ENCODE measurements around the gene C16orf96.

C16orf96 gene

DNA sequence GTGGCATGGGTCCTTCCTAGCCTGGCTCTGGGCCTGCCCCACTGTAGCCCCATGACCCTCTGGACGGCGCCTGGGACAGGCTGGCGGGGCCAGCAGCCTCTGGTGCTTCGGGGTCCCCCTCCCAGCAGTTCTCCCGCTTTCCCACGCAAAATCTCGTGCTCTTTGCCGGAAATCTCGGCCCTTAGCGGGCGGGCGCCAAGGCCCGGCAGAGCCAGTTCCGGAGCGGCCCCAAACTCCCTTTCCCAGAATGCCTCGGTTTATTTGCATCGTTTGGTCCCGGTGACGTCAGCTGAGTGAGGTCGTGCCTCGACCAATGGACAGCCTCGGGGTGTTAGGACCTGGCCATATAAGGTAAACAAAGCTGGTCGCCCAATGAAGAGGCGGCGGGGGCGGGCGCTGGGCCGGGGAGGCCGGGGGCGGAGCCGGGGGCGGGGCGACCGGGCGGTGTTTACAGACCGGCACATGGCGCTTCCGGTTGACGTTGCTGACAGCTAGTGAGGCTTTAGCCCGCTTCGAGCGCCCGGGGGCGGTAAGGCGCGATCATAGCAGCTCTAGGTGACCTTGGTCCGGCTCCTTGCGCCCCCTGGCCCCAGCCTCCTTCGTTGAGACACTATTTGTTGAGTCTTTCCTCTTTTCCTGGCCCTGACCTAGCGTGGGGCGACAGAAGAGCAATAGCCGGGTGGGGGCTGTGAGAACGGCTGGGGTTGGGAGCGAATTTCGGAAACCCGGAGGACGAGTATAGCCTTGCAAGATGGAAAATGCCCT lies 60.1 kb downstream of the C16orf96 start:
- peak; percentile 95 for DNase-seq (ENCODE audit: low read depth)

DNA sequence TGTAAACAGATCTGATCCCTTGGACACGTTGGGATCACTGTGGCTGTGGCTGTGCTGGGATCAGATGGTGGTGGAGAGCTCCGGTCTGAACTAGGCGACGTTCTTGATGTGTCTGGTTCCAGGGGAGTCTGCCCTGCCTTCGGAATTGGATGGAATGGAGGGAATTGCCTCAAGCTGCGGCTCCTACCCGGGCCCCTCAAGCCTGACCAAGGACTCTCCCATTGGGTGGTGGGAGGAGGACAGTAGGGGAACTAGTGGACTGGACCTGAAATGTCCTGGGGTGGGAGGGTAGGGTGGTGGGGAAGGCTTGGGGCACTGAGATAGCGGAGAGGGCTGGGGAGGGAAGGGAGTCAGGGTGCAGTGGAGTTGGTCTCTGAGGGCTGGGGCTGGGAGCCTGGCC lies 61.7 kb downstream of the C16orf96 start:
- no peak for DNase-seq (ENCODE audit: low read depth)

DNA sequence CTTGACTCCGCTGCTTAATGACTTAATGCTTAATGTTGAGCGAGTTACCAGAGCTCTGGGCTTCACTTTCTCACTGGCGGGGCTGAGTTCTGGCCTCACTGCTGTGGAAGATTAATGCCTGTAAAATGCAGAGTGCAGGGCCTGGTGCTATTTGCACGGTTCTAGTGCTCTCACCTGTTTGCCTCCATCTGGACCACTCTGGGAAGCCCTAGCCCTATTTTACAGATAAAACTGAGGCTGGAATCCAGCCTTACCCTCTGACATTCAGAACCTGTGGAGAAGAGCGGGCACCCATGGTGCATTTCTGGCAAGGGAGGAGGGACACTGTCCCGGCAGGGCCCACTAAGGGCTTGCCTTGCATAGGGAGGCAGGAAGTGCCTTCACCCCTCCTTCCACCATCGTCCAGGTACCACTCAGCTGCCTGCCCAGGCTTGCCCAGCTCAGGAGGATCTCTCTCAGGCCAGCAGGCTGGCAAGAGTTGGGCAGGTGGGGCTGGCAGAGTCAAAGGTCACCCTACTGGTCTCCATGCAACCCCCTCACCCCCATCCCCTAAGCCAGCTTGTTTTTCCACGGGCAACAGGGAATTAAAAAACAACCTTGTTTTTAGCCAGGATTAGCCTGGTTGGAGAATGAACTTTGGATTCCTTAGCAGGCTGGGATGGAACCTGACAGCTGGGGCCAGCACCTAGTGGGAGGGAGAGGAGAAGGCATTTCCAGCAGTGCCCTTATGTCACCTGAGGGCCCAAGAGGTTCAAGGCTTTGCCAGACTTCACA lies 62.7 kb downstream of the C16orf96 start:
- no peak for DNase-seq (ENCODE audit: low read depth)

DNA sequence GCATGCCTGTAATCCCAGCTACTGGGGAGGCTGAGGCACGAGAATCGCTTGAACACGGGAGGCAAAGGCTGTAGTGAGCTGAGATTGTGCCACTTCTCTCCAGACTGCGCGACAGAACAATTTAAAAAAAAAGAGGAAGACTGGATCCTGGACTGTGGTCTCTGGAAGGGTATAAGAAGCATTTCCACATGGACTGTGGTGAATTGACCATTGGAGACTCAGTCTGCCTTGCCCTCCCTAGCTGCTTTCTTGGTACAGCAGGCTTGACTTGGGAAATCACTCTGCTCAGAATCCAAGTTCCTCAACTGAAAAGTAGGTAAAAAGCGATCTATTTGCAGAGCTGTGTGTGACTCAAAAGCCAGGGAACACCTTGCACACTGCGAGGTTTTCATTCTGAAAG lies 67.5 kb downstream of the C16orf96 start:
- no peak for DNase-seq (ENCODE audit: low read depth)

DNA sequence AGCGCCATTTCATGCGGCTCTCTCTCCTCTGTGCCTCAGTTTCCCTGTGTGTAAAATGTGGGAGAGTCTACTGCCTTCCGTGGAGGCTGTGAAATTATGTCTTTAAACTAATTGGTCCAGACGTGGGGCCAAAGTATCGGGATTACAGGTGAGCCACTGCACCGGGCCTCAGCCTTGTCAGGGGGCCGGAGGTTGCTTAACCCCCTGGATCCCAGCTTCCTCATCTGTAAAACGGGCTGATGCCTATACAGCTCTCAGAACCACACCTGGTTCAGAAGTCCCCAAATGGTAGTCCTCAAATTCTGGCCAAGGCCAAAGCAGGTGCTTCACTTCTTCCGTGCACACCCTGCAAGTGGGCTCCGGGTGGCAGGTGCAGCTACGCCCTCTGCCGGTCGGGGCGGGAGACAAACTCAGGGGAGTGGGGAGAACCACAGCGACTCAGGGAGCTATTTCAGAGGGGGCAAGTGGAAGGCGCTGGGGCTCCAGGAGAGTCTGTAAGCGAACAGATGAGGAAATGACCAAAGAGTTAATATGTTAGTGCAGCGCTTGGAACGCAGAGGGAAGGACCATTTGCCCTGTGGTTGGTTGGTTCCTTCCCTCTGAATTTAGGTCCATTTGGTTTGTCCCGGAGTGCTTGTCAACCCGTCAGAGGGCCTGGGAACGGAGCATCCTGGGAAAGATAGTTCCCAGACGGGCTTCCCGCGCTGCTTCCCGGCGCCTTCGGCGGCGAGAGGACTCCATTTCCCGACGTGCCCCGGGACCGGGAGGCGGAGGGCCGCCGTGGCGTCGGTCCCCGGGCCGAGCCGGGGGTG lies 68.1 kb downstream of the C16orf96 start, which contains the start of gene MGRN1:
Gene MGRN1 (plus strand): TSS at position 812 of the 812 bp plus-strand sequence. CDS start 135 bp downstream, outside the sequence.
- DNase-seq (ENCODE audit: low read depth): peak; percentile 80

DNA sequence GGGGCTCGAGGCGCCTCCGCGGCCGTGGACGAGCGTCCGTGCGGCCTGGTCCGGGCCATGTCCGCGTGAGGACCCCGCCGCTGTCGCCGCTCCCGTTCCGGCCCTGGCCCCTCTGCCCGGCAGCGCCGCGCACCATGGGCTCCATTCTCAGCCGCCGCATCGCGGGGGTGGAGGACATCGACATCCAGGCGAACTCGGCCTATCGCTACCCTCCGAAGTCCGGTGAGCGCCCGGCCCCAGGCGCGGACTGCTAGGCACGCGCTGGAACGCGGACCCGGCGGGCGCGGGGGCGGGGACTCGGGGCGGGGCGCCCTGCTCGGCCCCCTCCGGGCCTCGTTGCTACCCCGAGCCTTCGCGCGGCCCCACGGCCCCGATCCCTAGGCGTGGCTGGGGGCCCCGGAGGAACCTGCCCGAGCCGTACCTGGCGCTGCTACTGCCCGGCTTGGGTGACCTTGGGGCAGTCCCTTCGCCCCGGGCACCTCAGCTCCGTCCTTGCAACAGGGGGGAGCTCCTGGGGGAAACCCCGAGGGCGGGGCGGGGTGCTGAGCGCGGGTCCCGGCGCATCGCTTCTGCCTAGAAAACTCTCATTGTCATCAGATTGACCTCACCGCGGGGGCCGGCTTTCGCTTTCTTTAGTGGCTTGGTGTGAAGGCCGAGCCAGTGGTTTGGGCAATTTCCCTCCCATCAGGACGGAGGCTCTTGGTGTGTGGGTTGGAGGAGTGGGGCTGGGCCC lies 68.9 kb downstream of the C16orf96 start:
- peak; percentile 61 for DNase-seq (ENCODE audit: low read depth)

DNA sequence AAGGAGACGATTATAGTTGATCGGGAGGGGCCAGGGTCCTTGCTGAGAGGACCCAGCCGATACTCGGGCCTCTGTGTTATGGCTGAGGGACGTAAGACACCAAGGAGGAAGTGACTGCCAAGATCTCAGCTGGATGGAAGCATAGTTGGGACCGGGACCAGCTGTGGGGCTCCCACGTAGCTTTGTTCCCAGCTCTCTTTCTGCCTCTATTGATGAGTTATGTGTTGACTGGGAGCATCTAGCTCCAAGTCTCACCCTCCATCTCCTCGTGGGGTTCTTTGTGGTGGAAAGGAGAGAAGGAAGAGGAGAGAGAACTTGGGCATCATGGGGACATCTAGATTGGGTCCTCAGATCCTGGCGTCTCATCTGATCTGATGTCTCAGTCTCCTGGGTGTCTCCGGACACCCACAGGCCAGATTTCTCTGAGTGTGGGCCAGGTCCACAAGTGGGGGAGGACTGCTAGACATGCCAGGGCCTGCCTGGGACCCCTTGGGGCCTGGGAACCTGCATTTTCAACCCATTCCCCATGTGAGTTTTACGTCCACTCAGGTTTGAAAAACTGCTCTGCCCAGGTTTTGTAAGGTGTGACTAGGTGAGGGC lies 69.5 kb downstream of the C16orf96 start:
- no peak for DNase-seq (ENCODE audit: low read depth)

DNA sequence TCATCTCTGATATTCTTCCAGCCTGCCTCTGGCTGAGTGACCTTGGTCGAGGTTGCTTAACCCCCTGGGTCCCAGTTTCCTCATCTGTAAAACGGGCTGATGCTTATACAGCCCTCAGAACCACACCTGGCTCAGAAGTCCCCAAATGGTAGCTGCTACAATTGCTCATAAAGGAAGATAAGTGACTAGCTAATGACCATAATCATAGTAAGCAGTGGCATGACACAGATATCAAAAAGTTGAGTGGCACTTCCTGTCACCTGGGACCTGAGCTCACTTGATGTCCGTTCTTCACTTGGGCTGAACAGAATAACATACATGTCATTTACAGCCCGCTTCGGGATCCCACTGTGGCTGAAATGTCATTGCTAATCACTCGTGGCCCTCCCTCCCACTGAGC lies 70.3 kb downstream of the C16orf96 start:
- no peak for DNase-seq (ENCODE audit: low read depth)

DNA sequence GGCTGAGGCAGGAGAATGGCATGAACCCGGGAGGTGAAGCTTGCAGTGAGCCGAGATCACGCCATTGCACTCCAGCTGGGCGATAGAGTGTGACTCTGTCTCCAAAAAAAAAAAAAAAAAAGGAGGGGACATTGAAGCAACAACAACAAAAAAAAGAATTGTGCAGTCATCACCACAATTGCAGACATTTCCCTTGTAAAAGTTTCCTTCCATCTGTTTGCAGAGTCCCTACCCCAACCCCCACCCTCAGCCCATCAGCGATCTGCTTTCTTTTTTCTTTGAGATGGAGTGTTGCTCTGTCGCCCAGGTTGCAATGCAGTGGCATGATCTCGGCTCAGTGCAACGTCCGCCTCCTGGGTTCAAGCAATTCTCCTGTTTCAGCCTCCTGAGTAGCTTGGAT lies 72.1 kb downstream of the C16orf96 start:
- DNase-seq (ENCODE audit: low read depth): no peak

DNA sequence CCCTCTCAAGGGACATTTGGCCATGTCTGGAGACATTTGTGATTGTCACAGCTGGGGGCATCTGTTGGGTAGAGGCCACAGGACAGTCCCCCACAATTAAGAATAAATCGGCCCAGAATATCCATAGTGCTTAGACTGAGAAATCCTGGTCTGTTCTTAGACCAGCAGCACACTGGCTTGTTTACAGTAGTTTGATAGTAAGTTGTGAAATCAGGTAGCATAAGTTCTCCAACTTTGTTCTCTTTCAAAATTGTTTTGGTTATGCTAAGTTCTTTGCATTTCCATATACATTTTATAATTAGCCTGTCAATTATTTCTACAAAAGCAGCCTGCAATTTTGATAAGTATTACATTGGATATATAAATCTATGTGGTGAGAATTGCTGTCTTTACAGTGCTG lies 75.3 kb downstream of the C16orf96 start:
- no peak for DNase-seq (ENCODE audit: low read depth)

DNA sequence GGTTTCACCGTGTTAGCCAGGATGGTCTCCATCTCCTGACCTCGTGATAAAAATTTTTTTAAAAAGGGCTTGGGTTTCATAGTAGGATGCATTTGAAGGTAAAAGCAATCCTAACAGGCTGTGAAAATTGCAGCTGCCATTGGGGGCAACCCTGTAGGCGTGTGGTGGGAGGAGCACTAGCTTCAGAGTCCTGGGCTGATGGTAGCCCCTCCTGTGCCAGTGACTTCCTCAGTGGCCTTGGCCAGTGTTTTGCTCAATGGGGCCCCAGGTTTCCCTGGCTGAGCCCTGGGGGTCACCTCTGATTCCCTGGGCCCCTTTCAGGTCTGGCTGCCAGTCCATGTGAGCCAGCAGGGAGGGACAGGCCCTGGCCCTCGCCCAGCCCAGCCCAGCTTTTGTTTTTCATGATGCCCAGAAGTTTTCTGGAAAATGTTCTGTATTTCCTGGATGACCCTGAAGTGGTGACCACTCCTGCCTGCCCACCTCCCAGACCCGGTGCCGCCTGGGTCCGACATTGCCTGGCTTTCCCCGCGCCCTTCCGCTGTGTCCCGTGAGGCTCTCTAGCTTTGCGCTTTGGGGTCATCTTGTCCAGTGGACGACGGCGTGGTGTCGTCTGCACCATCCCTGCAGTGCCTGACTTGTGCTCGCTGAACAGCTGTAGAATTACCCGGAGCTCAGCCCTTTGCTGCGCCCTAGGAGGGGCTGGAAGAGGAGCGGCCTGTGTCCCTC lies 77.9 kb downstream of the C16orf96 start:
- no peak for DNase-seq (ENCODE audit: low read depth)

DNA sequence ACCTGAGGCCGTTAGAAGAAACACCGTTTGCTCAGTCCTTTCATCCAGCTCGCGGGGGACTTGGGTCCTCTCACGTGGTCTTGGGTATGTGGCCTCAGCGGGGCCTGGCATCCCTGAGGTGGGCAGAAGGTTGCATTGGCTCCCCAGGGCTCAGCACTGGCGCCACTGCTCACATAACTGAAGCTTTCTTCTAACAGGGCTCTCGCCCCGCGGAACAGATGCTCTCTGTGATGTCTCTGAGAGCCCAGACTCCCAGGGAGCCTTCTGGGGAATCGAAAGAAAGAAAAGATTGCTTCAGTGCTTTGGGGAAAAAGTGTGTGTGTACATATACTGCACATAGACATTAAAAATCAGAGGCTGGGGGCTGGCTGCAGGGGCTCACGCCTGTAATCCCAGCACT lies 78.6 kb downstream of the C16orf96 start:
- no peak for DNase-seq (ENCODE audit: low read depth)

DNA sequence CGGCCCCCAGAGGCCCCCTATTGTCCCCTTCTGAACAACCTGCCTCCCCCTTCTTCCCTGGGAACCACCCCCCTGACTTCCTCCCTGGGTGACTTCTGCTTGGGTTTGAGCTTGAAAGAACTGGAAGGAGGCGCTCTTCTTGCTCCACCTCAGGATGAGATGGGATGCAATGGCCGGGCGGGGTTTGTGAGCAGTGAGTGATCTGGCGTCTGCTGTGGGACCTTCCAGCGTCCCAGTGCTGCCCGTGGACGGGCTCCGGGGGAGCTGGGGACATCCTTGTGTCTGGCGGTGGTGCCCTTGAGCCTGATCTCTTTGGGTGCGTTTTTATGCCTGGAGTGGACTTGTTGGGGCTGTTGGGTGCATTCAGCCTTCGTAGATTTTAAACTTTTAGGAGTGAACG lies 80.1 kb downstream of the C16orf96 start:
- no peak for DNase-seq (ENCODE audit: low read depth)

DNA sequence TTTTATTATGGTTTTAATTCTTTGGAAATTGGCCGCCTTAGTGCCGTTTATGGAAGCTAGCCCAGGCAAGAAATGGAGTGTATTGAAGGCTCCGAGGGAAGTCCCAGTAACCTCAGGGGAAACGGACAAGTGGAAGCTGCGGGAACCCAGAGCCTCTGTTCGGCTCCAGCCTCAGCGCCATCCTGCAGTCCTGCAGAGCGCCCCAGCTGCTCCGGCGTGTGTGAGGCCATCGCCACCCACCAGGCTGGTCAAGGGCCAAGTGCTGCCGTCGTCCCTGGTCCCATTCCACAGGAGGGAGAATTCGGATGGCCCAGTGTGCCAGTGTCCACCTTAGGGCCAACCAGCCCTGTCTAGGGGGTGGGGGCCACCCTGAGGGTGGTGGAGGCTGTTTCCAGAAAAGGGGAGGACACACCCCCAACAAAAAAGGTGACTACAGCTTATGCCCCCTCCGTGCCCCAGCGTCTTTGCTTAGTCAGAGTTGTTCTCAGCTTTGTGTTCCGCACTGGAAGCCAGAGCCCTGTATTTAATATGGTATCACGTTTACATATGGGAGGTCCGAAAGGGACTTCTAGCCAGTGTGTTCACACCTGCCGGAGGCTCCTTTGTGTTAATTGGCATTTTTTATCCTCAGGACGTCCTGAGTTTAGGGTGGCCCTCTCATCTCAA lies 81.5 kb downstream of the C16orf96 start:
- DNase-seq (ENCODE audit: low read depth): no peak

DNA sequence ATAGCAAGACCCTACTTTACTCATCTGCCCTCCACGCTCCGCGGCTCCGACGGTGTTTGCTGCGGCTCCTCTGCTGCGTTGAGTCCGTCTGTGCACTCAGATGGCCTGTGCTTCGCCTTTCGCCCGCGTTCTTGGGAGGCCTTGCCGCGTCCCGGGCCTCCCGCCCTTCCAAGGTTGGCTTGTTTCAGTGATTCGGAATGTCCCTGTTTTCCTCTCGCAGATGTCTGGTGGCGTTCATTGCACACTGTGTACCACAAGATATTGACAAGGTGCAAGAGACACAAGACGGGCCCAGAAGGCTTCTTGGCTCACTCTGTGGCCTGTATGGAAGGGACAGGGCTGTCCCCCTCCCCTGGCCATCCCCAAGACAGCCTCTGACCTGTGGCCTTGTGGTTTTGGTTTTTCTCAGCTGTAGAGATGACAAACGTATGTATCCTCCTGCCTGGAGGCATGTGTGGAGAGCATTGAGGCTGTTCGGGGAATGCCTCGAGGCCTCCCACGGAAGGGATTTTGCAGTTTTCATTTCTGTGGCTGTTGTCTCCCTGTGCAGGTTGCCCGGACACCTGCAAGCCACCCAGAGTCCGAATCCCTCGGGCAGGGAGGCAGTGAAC lies 83.9 kb downstream of the C16orf96 start:
- no peak for DNase-seq (ENCODE audit: low read depth)

DNA sequence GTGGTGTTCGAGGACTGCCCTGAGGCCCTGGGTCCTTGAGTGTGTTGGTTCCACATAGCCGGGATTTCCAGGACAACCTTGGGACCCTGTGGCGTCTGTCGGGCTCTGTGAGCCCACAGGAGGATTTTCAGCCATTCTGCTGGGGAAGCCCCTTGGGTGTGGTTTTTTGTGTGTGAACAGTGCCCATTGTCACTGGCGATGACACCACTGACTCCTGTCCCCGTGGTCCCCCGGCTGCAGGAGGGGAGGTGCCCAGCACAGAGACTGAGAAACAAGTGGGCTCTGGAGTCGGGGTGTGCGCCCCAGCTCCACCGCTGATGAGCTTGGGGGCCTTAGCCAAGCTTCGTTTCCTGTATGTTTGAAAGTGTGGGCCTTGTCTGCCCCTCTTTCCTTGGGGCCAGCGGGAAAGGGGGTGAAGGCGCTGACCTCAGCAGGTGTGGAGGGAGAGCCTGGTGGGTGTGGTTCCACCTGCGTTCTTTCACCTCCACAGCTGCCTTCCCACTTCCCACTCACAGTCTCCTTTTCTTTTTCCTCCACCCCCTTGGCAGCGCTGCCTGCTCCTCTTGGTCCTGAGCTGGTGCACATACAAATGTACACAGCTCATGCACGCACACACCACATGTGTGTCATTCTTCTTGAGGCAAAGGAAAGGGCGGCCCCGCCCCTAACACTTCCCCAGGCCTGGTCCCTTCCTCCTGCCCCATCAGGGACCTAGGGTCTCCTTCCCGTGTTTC lies 84.6 kb downstream of the C16orf96 start:
- no peak for DNase-seq (ENCODE audit: low read depth)

DNA sequence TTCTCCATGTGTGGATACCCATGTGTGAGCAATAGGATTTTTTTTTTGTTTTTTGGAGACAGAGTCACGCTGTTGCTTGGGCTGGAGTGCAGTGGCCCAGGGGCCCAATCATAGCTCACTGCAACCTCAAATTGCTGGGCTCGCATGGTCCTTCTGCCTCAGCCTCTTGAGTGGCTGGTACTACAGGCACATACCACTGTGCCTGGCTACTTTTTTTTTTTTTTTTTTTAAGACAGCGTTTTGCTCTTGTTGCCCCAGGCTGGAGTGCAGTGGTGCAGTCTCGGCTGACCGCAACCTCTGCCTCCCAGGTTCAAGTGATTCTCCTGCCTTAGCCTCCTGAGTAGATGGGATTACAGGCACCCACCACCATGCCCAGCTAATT lies 85.2 kb downstream of the C16orf96 start:
- no peak for DNase-seq (ENCODE audit: low read depth)

DNA sequence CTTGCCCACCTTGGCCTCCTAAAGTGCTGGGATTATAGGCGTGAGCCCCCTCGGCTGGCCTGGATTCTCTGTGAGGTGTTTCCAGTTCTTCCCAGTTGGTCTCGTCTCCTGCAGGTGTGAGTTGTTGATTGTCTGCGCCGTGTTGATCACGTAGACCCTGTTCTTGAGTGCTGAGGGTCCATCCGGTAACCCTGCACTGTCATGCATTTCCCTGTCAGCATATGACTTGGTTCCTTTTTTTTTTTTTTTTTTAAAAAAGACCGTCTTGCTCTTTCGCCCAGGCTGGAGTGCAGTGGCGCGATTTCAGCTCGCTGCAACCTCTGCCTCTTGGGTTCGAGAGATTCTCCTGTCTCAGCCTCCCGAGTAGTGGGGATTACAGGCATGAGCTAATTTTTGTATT lies 85.8 kb downstream of the C16orf96 start:
- DNase-seq (ENCODE audit: low read depth): no peak
